H9 (cell line): ENCODE results near the gene TRIM17. TPM values are rescaled to one million over a fixed set of nuclear protein-coding genes. Genes with fewer than 3 reads are reported as not detected.

ENCODE experiments used
- DNase-seq: peaks from one replicate; pipeline ENCODE4 v3.0.0-alpha.2; 2017
- H2AFZ ChIP-seq: one replicate; pipeline ENCODE4 v1.6.1; 2013; ENCODE audit warnings: mild to moderate bottlenecking, low read length, control low read depth, moderate library complexity
- H2AK5ac ChIP-seq: 2 replicates; pipeline ENCODE4 v1.6.1; 2013; ENCODE audit warnings: low read length, control low read depth, mixed read lengths; ENCODE audit not compliant: insufficient read length
- H2BK120ac ChIP-seq: one replicate; pipeline ENCODE4 v1.6.1; 2013; ENCODE audit warnings: low read depth, mild to moderate bottlenecking, low read length, control low read depth, inconsistent platforms; ENCODE audit not compliant: poor library complexity, severe bottlenecking
- H2BK12ac ChIP-seq: 2 replicates; pipeline ENCODE4 v1.6.1; 2013; ENCODE audit warnings: low read length, control low read depth, mixed read lengths, low read depth; ENCODE audit not compliant: insufficient read length
- H2BK15ac ChIP-seq: 2 replicates; pipeline ENCODE4 v1.6.1; 2013; ENCODE audit warnings: low read depth, low read length, control low read depth
- H2BK20ac ChIP-seq: one replicate; pipeline ENCODE4 v1.6.1; 2013; ENCODE audit warnings: low read depth, mild to moderate bottlenecking, low read length, control low read depth, inconsistent platforms; ENCODE audit not compliant: poor library complexity, severe bottlenecking
- H2BK5ac ChIP-seq: 2 replicates; pipeline ENCODE4 v1.6.1; 2013; ENCODE audit warnings: low read length, control low read depth, mixed read lengths; ENCODE audit not compliant: insufficient read length
- H3K14ac ChIP-seq: 2 replicates; pipeline ENCODE4 v1.6.1; 2013; ENCODE audit warnings: low read length, control low read depth; ENCODE audit not compliant: insufficient read depth
- H3K18ac ChIP-seq: 2 replicates; pipeline ENCODE4 v1.6.1; 2013; ENCODE audit warnings: low read depth, mild to moderate bottlenecking, mixed read lengths, low read length, control low read depth; ENCODE audit not compliant: insufficient read length
- H3K23ac ChIP-seq: 2 replicates; pipeline ENCODE4 v1.6.1; 2013; ENCODE audit warnings: low read length, control low read depth, mixed read lengths, low read depth; ENCODE audit not compliant: insufficient read length
- H3K23me2 ChIP-seq: 2 replicates; pipeline ENCODE4 v1.6.1; 2013; ENCODE audit warnings: low read depth, mild to moderate bottlenecking, mixed read lengths, low read length, control low read depth; ENCODE audit not compliant: insufficient read length, poor library complexity, severe bottlenecking
- H3K27ac ChIP-seq: 2 replicates; pipeline ENCODE4 v1.5.1; 2013; ENCODE audit warnings: low read length, control low read depth, mixed read lengths, low read depth; ENCODE audit not compliant: insufficient read length
- H3K27me3 ChIP-seq: 2 replicates; pipeline ENCODE4 v1.6.1; 2013; ENCODE audit warnings: low read length, control low read depth, inconsistent platforms; ENCODE audit not compliant: insufficient read depth
- H3K4ac ChIP-seq: 2 replicates; pipeline ENCODE4 v1.6.1; 2013; ENCODE audit warnings: low read depth, mild to moderate bottlenecking, control low read depth, inconsistent platforms, low read length, moderate library complexity
- H3K4me1 ChIP-seq: 2 replicates; pipeline ENCODE4 v1.6.1; 2013; ENCODE audit warnings: low read length, control low read depth, inconsistent platforms; ENCODE audit not compliant: insufficient read depth
- H3K4me2 ChIP-seq: 2 replicates; pipeline ENCODE4 v1.6.1; 2013; ENCODE audit warnings: low read length, control low read depth, mixed read lengths; ENCODE audit not compliant: insufficient read length, insufficient read depth
- H3K56ac ChIP-seq: 2 replicates; pipeline ENCODE4 v1.6.1; 2013; ENCODE audit warnings: low read depth, mild to moderate bottlenecking, mixed read lengths, low read length, control low read depth; ENCODE audit not compliant: insufficient read length
- H3K79me1 ChIP-seq: 2 replicates; pipeline ENCODE4 v1.6.1; 2013; ENCODE audit warnings: low read depth, mild to moderate bottlenecking, moderate library complexity, low read length, control low read depth, inconsistent platforms; ENCODE audit not compliant: insufficient read depth, poor library complexity, severe bottlenecking
- H3K79me2 ChIP-seq: 2 replicates; pipeline ENCODE4 v1.6.1; 2013; ENCODE audit warnings: low read length, control low read depth, inconsistent platforms; ENCODE audit not compliant: insufficient read depth
- H3K9ac ChIP-seq: 2 replicates; pipeline ENCODE4 v1.6.1; 2013; ENCODE audit warnings: low read length, control low read depth, mixed read lengths; ENCODE audit not compliant: insufficient read length; ENCODE audit errors: extremely low read depth
- H3K9me3 ChIP-seq: one replicate; pipeline ENCODE4 v1.6.1; 2013; ENCODE audit warnings: low read depth, low read length, inconsistent platforms; ENCODE audit not compliant: control insufficient read depth
- H3T11ph ChIP-seq: one replicate; pipeline ENCODE4 v1.6.1; 2013; ENCODE audit warnings: mild to moderate bottlenecking, low read length, control low read depth, inconsistent platforms
- H4K20me1 ChIP-seq: one replicate; pipeline ENCODE4 v1.6.1; 2013; ENCODE audit not compliant: control insufficient read depth, insufficient read length, insufficient read depth
- H4K5ac ChIP-seq: 2 replicates; pipeline ENCODE4 v1.6.1; 2013; ENCODE audit warnings: low read depth, mild to moderate bottlenecking, mixed read lengths, low read length, control low read depth; ENCODE audit not compliant: insufficient read length
- H4K8ac ChIP-seq: replicated peaks from 2 replicates; pipeline ENCODE4 v1.6.1; 2013; ENCODE audit warnings: low read length, control low read depth, mixed read lengths, low read depth; ENCODE audit not compliant: insufficient read length
- H4K91ac ChIP-seq: 2 replicates; pipeline ENCODE4 v1.6.1; 2013; ENCODE audit warnings: low read depth, mild to moderate bottlenecking, moderate library complexity, mixed read lengths, low read length, control low read depth; ENCODE audit not compliant: insufficient read length
- H3K27ac Mint-ChIP-seq, 3 experiments: 2 replicates in 2 of 3; 3 replicates in 1 of 3; pipeline ENCODE4 v1.8.0; 2020 to 2021; ENCODE audit warnings: mixed read lengths in 3 of 3, mild to moderate bottlenecking in 1 of 3, moderate library complexity in 1 of 3
- H3K27me3 Mint-ChIP-seq: 2 replicates; pipeline ENCODE4 v1.8.0; 2021; ENCODE audit warnings: low read depth, mild to moderate bottlenecking, moderate library complexity, mixed read lengths
- H3K36me3 Mint-ChIP-seq, 3 experiments: 2 replicates in 2 of 3; 3 replicates in 1 of 3; pipeline ENCODE4 v1.8.0; 2020 to 2021; ENCODE audit warnings: low read depth in 3 of 3, mixed read lengths in 3 of 3; ENCODE audit not compliant: insufficient read depth in 1 of 3
- H3K4me1 Mint-ChIP-seq, 2 experiments: 2 replicates each; pipeline ENCODE4 v1.8.0; 2020; ENCODE audit warnings: mixed read lengths in 2 of 2
- H3K4me3 Mint-ChIP-seq, 2 experiments: 2 replicates in 1 of 2; 3 replicates in 1 of 2; pipeline ENCODE4 v1.8.0; 2020 to 2021; ENCODE audit warnings: mild to moderate bottlenecking in 2 of 2, mixed read lengths in 2 of 2, moderate library complexity in 1 of 2
- H3K9me3 Mint-ChIP-seq, 2 experiments: 2 replicates in 1 of 2; 3 replicates in 1 of 2; pipeline ENCODE4 v1.8.0; 2020; ENCODE audit warnings: mild to moderate bottlenecking in 2 of 2, mixed read lengths in 2 of 2, moderate library complexity in 1 of 2
- CTCF ChIP-seq: fragments of 200-600 bp; sonication (generic); conservative IDR thresholded peaks from 3 replicates; pipeline ENCODE4 v1.8.0; 2021; ENCODE audit warnings: antibody characterized with exemption, mild to moderate bottlenecking
- WGBS: extraction: QIAGEN DNeasy Blood & Tissue Kit; methylation state at CpG from one replicate; pipeline ENCODE4 v1.1.7; 2013; ENCODE audit warnings: missing lambda C conversion rate, low lambda C conversion rate, mixed read lengths; ENCODE audit not compliant: insufficient read length; ENCODE audit errors: extremely low coverage; 5-methylcytosine and 5-hydroxymethylcytosine counted together
- total RNA-seq: library from RNA; stranded (reverse); gene quantifications from 2 replicates; pipeline ENCODE4 v1.2.1, GENCODE V29; 2021

TRIM17 gene
- total RNA-seq, 1 experiment from 2014 or later = 2.8 TPM

GRCh38 chr1:228448372-228448771, 31.7 kb upstream of the TRIM17 start:
- Histone ChIP-seq H4K8ac (no peak overlapping the region), H2AK5ac (no peak overlapping the region), H4K91ac (no peak overlapping the region), H2BK5ac (no peak overlapping the region), H4K20me1 (no peaks in the 10 kb centered on the region), H3K79me2 (no peaks in the 10 kb centered on the region), H3K14ac (no peak overlapping the region), H3K23ac (no peak overlapping the region), H3K18ac (no peak overlapping the region), H4K5ac (no peak overlapping the region), H3K79me1 (no peaks in the 10 kb centered on the region), H3K9me3 (no peaks in the 10 kb centered on the region), H2BK15ac (no peak overlapping the region), H3K56ac (no peak overlapping the region), H2BK120ac (no peak overlapping the region), H3K27ac (no peak overlapping the region), H3T11ph (no peak overlapping the region), H2AFZ (no peak overlapping the region), H3K27me3 (peaks cover 26% of the 10 kb centered on the region; the same call in 1 of the 2 replicates), H3K23me2 (no peaks in the 10 kb centered on the region), H2BK20ac (no peak overlapping the region), H3K4me2 (no peak overlapping the region), H3K9ac (no peak overlapping the region), H2BK12ac (no peak overlapping the region), H3K4ac (no peak overlapping the region), H3K4me1 (peaks cover 2% of the 10 kb centered on the region; the same call in 1 of the 2 replicates)
- Mint-ChIP-seq H3K9me3 (no peaks in the 10 kb centered on the region; a peak in 1 of 5 replicates), H3K27me3 (peaks cover 75% of the 10 kb centered on the region), H3K36me3 (no peaks in the 10 kb centered on the region), H3K4me1 (peaks cover 18 to 19% of the 10 kb centered on the region in 2 experiments), H3K4me3 (no peak overlapping the region), H3K27ac (no peak overlapping the region)
- TF ChIP-seq CTCF = no peak
- WGBS = no CpG with 5 or more reads among the region's 6 CpGs
- no peak for DNase-seq
